Activated T-helper 1 cell treated with Interleukin-2 at 50 U/mL for 16 hours (primary cell): Measurements from ENCODE around the gene FMOD.
"Not testable (repeated sequence)": the region's sequence is repeated elsewhere in the genome, so short reads cannot be mapped to it uniquely, and the experiment has no call there.

ENCODE experiments used
- DNase-seq: peaks from one replicate; pipeline ENCODE4 v3.0.0-alpha.2; 2020; ENCODE audit warnings: low read depth

Gene FMOD

DNA sequence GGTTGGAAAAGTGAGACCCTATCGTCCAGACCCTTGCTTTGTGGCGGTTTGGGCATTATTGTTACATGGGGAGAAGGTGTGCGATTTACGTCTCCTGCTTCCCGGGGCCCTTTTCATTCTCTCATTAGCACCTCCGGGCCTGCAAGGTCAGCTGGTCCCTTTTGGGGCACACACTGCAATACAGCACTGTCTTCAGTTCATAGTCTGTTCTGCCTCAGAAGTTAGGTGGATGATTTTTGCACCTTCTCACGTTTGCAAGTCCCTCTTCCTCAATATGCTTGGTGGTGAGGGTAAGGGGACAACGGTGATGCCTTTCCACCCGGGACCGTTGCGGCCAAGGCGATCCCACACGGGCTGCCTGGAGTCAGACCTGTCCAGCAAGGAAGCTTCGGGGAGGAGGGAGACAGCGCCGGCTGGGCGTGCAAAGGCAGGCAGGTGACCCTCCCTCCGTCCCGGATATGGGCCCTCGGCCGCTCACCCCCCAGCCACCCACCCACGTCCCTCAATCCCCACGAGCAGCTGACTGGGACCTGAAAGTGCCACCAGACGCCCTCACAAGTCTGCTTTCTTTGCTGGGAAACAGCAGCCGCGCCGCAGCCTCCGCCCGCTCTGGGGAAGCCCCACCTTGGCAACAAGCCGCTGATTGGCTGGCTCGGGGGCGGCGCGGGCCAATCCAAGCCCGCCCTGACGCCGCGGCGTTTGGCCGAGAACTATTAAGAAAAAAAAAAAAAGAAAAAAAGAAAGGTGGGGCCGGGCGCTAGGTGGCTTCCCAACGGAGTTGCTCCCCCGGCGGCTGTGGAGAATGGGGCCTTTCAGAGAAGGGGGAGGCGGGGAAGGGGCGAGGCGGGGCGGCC is 23.9 kb downstream of the FMOD start:
- peak; percentile 92 for DNase-seq

DNA sequence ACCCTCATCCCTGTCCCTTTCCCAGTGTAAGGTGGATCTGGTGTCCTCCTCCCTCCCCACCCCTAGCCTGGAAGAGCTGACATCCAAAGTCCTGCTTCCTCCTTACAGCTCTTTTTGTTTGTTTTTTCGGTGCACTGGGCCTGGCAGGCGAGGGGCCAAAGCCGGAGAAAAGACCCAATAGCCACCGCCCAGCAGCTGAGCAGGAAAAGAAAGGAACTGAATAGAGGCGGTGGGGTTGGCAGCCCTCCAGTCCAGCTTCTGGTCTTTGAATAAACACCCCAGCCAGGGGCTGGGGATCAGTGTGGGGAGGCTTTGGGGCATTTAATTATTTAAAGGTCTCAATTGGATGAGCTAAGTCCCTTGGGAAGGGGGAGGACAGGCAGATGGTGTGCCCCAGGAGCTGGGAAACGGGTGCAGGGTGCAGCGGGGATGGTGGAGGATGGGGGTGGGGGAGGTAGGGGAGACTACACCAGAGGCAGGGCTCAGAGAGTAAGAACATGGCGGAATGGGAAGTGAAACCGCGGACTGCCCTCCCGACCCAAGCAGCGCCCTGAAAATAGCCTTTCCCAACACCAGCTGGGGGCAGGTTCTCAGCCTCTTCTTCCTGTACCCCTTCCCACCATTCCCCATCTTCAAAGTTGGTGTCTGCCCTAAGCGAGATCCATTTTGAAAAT is 25.4 kb downstream of the FMOD start:
- no peak for DNase-seq

DNA sequence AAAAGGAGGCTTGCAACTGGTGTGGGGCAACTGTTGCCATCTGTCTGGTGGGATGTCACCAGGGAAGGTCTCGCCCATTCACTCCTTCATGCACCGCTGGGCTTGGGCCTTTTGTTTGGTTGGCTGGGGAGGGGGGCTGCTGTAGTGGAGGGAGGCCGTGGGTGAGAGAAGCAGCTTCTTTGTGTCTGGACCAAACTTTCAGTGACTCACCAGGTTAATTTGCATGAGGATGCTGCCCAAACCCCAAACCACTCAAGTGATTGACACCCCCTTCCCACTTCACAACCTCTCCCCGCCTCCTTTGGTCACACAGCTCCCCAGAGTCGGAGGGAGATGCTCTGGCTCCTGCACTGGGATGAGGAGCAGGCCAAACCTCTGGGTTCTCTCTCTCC is 25.9 kb downstream of the FMOD start:
- DNase-seq, result peak; percentile 44

DNA sequence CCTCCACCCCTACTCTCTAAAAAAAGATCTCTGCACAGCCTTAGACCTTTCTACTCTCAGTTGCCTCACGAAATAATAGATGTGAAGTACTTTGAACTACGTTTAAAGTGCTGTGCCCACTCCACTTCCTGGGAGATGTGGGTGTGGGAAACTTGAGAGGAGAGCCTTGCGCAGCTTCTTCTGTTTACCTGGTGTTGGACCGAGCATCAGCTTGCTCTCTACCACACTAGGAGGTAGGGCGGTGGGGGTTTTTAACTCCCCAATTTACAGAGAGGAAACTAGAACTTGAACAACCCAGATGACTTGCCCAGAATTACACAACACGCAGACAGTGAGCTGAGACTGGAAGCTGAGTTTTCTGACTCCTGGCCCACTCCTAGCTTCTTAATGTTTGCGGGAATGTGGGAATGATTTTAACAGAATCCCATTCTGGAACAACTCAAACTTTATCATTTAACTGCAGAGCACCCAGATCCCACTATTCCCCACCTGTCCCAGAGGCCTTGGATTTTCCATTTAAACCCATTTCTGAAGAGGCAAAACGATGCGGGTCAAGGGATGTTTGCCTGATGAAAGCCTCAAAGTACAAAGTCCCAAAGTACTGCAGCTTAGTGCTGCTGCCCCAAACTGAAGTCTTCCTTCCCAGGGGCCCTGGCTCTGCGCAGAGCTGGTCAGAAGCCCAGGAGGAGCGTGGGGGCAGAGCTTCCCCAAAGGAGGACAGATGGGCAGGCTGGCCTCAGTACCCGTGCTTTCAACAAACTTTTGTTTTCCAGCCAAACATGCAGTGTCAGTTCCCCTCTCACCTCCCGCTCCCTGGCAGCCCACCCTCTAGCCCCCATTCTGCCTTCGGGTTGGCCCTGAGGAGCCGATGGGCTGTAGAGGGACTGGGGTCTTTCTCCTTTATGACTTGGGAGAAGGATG is 26.6 kb downstream of the FMOD start:
- DNase-seq, result no peak

DNA sequence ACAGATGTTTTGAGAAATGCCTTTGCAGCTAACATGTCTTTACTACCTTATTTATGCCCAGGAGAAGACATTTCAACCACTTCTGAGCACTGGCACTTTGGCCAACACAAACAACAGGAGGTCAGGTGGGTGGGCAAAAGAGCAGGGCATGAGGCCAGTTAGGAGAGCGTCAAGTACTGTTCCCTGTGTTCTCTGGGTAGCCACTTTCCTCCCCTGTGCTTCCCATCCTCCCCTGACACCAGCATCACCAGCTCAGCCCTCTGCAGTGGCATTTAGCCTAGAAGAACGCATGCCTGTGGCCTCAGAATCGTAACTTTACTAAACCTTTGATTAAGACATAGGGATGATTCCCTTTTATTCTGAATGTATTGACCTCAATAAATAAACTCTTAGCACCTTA is 27.3 kb downstream of the FMOD start:
- DNase-seq, result no peak

DNA sequence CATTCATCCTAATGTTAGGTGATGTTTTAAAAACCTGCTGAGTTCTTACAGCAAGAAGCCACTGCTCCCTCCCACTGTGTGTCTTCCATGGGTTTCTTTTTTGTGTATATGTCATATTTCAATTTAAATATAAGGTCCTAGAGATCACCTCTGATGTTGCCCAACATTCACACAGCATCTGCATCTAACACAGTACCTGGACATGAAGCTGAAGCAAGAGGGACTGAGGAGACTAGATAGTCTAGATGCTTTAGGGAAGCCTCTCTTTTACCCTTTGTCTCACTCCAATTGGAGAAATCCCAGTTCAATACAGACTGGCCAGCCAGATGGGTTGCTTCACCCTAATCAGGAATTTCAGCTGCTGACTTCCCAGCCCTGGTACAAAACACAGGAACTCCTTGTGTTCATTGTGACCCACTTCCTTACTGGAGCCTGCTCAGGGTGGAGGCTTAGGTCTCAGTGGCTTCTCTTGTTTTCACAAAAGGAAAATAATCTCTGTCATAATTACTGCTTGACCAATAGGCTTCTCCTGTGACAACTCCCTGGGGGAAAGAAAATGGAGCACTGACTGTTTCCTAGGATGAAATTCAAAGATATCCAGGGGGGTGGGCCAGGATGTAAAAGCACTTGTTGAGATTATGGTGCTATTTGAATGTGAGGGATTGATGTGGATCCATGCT is 28.3 kb downstream of the FMOD start:
- no peak for DNase-seq

DNA sequence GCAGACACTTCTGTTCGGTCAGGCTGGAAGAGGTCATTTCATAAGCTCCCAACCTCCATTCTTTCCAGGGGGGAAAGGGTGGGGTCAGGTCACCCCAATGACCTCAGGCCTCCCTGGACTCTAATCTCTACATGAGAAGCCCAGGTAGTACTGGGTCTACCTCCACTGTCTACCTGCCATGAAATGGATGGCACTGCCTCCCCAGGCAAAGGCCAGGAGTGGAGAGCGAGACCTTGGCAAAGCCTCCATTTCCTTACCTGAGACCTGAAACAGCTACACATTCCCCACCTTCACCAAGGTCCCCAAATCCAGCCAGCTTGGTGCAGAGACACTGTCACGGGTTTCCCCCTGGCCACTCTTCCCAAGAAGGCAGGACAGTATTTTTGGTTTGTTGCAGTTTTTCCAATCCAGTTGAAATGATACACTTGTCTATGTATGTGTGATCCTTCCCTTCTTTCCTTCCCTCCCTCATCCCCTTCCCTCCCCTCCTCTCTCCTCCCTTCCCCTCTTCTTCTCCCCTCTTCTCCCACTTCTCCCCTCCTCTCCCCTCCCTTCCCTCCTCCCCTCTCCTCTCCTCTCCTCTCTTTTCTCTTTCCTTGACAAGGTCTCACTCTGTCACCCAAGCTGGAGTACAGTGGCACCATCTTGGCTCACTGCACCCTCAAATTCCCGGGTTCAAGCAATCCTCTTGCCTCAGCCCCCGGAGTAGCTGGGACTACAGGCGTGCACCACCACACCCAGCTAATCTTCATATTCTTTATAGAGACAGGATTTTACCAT is 29.5 kb downstream of the FMOD start:
- DNase-seq, result no peak

DNA sequence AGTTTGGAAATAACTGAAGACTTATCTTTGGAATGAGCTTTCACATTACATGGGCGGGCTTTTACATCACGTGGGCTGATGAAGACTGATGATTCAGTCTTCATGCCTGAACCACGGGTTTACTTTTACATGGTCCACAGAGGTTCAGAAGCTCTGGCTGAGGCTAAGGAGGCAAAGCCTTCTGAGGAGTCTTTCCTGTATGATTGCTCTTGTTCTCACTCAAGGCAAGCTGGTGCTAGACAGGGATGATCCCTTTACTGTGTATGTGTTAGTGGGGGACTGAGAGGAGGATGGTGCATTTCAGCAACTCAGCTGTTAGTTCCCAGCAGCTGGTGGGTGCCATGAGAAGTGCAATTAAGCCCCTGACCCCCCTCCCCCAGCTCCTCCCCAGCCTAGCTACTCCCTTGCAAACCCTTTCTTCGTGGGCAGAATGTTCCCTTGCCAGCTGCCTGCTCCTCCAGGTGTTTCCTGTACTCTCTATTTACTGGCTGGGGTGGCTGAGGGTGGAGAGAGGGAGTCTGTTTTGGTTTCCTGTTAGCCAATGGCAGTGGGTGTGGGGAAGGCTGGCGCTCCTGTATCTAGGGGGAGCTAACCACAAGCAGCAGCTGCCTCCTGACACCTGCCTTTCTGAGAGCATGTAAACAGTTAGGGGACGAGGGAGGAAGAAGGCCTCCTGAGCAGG is 30.2 kb downstream of the FMOD start:
- peak; percentile 68 for DNase-seq

DNA sequence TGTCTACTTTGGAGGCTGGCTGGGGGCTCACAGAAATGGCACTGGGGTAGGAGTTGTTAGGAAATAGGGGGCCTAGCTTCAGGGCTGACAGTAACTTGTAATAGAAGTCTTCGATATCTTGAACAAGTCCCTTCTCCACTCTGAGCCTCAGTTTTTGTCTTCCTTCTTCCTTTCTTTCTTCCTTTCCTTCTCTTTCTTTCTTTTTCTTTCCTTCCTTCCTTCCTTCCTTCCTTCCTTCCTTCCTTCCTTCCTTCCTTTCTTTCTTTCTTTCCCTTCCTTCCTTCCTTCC is 32.7 kb downstream of the FMOD start:
- no peak for DNase-seq

DNA sequence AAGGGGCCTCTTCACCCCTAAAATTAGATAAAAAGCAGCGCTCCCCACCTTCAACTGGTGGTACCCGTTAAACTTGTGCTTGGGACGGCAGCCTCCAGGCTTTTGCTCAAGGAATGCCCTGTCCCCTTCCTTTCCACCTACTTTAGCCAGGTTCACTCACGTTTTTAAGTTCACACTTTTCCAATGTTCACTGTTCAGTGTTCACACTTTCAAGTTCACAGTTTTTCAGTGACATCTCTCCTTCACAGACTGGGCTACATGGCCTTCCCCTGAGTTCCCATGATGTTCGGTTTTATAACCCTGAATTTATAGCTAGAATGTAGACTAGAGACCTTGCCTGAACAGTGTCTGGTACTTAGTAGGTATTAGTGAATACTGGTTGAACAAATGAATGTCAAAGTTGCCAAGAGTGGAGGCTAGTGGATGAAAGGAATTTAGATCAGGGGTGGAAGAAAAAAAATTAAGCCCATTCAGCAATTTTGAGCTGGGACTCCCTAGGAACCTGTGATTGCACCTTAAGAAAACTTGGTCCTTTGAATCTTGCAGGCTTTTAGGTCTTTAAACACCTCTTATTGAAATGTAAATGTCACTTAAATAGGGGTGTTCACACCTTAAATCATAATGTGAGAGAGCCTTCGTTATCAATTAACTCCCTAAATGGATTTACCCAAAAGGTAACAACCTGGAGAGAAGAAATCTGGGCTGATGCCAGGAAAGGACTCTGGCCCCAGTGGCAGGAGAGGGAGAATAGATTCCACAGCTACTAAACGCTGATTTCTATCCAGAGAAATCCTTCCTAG is 33.3 kb downstream of the FMOD start:
- no peak for DNase-seq

DNA sequence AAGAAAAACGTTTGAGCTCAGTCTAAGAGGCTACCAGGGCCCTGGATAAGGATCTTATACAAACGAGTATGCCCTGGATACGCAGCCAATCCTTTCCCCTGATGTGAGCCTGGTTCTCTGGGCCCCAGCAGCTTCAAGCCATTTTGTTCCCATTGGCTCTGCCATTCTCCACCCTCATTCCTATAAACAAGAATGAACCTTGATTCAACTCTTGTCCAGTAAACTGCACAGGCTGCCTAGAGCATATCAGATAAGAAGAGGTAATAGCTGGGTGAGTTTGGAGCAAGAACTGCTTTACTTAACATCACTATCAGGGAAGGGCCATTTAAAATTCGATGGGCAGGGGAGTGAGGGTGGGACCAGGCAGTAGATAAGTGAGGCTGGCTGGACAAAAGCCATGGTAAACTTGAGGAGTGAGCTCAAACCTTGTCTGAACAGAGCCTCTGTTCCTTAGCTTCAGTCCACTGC is 34.3 kb downstream of the FMOD start:
- DNase-seq, result no peak

DNA sequence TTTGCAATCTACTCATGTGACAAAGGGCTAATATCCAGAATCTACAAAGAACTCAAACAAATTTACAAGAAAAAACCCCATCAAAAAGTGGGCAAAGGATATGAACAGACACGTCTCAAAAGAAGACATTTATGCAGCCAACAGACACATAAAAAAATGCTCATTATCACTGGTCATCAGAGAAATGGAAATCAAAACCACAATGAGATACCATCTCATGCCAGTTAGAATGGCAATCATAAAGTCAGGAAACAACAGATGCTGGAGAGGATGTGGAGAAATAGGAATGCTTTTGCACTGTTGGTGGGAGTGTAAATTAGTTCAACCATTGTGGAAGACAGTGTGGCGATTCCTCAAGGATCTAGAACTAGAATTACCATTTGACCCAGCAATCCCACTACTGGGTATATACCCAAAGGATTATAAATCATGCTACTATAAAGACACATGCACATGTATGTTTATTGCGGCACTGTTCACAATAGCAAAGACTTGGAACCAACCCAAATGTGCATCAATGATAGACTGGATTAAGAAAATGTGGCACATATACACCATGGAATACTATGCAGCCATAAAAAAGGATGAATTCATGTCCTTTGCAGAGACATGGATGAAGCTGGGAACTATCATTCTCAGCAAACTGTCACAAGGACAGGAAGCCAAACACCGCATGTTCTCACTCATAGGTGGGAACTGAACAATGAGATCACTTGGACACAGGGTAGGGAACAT is 36.7 kb downstream of the FMOD start:
- DNase-seq, result not testable (repeated sequence)

DNA sequence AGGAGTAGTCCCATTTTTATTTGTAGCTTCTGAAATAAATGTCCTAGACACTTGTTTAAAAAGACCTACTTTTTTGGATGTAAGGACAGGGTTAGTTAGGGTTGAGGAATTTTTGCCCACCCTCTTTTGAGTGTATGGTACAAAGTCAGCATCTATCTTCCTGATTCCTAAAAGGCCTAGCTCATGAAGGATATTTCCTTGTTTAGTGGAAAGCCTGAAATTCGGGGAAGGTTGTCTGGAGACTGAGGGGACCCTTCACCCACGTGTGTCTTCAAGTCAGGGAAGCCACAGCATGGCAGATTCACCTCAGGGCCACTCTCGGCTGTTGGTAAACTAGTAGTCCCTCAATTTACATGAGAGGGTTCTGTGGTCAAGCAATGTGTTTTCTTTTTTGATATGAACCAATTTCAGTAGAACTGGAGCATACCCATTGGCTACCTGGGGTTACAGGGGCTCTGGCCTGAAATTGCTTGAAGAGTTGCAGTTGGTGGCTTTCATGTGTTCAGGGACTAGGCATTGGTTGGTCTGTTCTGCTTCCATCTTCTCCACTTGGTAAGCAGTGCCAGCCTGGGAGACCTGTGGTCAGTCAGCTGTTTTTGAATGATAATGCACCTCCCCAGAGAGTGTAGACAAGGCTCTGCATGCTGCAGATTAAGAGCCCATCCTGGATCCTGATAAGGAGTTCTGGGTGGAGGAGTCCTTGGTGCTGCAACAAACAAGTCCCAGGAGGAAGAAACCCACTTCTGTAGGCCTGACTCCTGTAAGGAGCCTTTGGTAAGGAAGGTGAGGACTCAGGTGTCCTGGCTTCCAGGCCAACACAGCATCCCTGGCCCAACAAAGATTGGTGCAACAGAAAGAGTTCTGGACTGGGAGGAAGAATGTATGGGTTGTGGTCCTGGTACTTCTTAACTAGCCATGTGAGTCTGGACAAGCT is 39.3 kb downstream of the FMOD start:
- DNase-seq, result no peak

DNA sequence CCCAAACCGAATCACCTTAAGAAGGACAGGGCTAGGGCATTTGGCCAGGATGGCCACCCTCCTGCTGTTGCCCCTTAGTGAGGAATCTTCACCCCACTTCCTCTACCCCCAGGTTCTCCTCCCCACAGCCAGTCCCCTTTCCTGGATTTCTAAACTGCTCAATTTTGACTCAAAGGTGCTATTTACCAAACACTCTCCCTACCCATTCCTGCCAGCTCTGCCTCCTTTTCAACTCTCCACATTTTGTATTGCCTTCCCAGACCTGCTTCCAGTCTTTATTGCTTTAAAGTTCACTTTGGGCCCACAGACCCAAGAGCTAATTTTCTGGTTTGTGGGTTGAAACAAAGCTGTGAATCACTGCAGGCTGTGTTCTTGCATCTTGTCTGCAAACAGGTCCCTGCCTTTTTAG is 42.0 kb downstream of the FMOD start:
- no peak for DNase-seq

DNA sequence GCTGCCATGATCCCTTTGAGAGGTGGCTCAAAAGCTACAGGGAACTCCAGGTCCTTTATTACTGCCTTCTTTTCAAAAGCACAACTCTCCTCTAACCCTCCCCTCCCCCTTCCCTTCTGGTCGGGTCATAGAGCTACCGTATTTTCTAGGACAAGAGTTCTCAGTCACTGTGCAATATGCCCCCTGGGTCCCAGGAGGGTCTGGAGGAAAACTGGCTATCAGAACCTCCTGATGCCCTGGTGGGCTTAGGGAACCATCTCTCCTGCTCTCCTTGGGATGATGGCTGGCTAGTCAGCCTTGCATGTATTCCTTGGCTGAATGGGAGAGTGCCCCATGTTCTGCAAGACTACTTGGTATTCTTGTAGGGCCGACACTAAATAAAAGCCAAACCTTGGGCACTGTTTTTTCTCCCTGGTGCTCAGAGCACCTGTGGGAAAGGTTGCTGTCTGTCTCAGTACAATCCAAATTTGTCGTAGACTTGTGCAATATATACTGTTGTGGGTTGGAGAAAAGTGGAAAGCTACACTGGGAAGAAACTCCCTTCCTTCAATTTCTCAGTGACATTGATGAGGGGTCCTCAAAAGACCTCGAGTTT is 42.5 kb downstream of the FMOD start:
- DNase-seq, result no peak

DNA sequence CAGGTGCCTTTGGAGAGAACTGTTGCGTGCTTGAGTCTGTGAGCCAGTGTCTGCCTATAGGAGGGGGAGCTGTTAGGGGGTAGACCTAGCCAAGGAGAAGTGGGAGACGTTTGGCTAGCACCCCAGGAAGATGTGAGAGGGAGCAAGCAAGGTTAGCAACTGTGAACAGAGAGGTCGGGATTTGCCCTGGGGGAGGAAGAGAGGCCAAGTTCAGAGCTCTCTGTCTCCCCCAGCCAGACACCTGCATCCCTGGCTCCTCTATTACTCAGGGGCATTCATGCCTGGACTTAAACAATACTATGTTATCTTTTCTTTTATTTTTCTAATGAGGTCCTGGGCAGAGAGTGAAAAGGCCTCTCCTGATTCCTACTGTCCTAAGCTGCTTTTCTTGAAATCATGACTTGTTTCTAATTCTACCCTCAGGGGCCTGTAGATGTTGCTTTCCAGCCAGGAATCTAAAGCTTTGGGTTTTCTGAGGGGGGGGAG is 43.2 kb downstream of the FMOD start:
- no peak for DNase-seq

DNA sequence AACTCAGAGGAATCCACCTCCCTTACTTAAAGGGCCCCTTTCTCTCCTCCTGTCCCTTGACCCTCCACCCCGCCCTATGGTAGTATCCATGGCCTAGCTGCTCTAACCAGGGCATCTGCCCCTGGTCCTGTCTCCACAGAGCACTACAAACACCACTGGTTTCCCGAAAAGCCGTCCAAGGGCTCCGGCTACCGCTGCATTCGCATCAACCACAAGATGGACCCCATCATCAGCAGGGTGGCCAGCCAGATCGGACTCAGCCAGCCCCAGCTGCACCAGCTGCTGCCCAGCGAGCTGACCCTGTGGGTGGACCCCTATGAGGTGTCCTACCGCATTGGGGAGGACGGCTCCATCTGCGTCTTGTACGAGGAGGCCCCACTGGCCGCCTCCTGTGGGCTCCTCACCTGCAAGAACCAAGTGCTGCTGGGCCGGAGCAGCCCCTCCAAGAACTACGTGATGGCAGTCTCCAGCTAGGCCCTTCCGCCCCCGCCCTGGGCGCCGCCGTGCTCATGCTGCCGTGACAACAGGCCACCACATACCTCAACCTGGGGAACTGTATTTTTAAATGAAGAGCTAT is 43.9 kb downstream of the FMOD start:
- no peak for DNase-seq
